Measurements from ENCODE around the gene DUSP19. TPM values are rescaled to one million over a fixed set of nuclear protein-coding genes. Genes with fewer than 3 reads are reported as not detected.

Gene DUSP19
- total and polyA plus RNA-seq, 2 of the 8 experiments (the other 6 are each of a cell fraction or from before 2014, with no cell fraction given) = 0.73 to 2.3 TPM

GRCh38 chr2:183113630-183114029 is 35.1 kb downstream of the DUSP19 start (continued):
- TF ChIP-seq CHD7 (IDR thresholded peaks at IDR 0.05; ENCODE audit: insufficient replicate concordance, low read length) = no peak
- no peak for TF ChIP-seq BRCA1 (IDR thresholded peaks at IDR 0.05; ENCODE audit: low read depth, low read length)
- TF ChIP-seq TAF1 (IDR thresholded peaks at IDR 0.05; ENCODE audit: low read depth, low read length) = no peak
- TF ChIP-seq CBX8 (IDR thresholded peaks at IDR 0.05; ENCODE audit: borderline replicate concordance, low read depth, low read length) = no peak
